GM19023 (cell line): ENCODE data around the gene AGBL4.
A peak's percentile ranks its signal among the peaks of the same experiment; 100 is the strongest.

Experiments used
- ATAC-seq: cut with Tn5 transposase; IDR thresholded peaks from one replicate; pipeline ENCODE4 v1.9.1; 2021; ENCODE audit warnings: mild to moderate bottlenecking, moderate library complexity; ENCODE audit not compliant: unreplicated experiment

AGBL4 gene

DNA sequence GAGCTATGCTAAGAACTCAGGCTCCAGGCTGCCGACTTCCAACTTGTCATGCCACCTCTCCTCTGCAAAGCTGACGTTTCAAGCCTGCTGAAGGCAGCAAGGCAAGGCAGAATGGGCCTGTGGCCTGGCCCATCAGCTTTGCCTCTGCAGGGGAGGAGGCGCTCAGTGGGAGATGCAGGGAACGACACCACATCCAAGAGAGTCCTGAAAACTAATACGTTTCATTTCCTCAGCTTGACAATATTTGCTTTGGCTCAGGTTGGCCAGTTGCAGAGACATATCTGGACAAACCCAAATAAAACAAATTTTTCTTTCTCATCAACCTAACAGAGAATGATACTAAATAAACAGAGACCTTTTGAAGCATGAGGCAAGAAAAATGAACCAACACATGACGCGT is 1282.4 kb downstream of the AGBL4 start:
- ATAC-seq = no peak

DNA sequence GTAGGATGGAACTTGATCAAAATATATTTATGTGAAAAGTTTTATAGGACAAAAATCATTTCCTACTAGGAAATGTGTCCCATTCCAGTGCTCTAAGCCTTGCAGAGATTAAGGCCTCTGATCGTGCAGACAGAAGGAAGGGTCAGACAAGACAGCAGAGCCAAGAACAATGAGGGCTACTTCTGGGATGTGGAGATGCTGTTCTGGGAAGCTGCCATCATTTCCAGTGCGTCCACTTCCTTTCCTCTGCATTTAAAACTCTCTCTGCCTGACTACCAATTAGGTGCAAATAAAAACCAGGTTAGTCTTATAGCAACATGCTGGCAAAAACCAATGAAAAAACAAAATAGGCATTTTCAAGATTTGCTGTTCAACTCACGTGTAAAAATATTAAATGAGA is 1283.1 kb downstream of the AGBL4 start:
- ATAC-seq = no peak

DNA sequence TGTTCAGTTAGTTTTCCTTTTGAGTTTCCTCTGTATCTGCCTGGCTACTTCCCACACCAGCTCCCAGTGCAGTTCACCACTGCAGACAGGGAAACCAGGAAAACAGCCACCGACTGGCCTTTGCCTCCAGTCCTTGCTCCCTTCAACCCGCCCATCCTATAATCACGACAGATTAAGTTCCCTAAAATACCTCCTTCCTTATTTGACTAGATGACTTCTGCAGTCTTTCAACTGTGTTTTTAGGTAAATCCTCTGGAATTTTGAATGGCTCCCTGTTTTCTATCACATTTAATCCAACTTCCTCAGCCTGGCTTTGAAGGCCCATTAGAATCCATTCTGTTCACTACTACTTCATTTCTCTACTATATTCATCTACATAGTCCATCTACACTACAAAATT is 1284.7 kb downstream of the AGBL4 start:
- no peak for ATAC-seq

DNA sequence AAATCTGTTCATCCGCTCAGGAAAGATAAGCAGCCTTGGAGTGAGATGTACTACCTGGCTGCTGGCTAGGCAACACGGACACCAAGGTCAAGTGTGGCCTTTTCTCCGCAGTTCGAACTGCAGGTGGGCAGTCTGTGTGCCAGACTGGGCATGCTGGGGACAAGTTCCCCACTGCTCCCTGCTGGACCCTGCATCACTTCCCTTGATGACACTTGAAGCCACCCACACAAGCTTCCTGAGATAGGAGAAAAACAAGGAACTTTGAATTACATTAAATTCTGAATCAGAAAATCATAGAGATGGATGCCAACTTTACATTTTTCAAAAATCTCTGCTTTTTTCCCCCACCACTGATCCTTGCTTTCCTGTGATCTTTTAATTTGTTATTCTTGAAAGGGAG is 1285.4 kb downstream of the AGBL4 start:
- no peak for ATAC-seq

DNA sequence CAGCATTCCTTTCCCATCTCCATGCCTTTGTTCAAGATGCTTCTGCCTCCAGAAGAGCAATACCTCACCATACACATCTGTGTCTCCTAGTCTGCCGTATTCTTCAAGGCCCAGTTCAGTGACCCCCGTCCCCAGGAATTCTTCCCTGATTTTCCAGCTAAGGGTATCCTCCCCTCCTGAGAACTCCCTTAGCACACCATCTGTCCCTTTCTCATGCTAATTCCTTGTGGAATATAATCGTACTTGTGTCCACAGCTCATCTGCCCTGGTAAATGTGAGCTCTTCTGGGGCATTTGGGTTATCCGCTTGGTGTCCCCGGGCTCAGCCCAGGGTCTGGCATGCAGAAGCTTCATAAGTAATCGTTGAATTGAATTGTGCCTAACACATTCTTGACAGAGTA is 1288.0 kb downstream of the AGBL4 start:
- ATAC-seq = no peak

DNA sequence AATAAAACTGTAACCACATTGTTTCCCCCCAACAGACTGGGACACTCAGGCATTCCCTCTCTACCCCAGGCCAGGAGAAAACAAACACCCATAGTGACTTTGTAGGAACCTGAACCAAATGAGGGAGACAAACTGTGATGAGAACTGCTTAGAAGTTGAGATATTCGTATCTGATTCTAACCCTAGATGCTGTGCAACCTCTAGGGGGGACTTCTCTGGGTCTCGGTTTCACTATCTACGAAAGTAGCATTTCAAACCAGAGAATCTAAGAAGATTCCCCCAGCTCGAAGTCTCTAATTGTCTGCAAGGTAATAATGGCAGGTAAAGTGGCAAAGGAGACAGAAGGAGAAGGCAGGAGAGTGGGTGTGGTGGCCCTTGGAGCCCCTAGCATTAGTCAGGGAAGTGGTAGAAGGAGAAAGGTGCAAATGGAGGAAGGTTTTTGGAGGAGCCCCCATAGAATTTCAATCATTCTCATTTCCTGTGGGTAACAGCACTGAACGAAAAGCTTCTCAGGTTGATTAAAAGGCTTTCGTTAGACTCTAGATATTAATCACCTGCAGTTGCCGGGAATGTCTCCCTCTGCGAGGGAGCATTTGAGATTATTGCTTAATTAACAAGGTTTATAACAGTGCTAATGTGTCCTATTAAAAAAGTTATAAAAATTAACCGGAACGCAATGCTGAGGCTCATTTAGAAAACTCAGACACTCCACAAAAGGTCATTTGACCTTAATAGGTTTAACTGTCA is 1293.4 kb downstream of the AGBL4 start:
- ATAC-seq = peak; percentile 75

DNA sequence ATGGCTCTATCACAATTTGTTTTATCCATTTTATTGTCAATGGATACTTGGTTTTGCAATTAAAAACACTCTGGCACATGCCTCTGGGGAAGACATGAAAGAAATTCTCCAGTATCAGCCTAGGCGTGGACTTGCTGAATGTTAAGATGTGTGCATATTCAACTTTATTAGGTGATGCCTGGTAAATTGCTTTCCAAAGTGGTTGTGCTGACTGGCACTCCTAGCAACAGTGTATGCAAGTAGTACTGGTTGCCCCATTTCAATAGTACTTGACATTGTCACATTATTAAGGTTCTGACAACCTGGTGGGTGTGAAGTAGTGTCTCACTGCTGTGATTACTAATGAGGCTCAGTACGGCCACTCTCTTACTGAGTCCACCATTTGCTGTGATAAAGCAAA is 1295.2 kb downstream of the AGBL4 start:
- no peak for ATAC-seq

DNA sequence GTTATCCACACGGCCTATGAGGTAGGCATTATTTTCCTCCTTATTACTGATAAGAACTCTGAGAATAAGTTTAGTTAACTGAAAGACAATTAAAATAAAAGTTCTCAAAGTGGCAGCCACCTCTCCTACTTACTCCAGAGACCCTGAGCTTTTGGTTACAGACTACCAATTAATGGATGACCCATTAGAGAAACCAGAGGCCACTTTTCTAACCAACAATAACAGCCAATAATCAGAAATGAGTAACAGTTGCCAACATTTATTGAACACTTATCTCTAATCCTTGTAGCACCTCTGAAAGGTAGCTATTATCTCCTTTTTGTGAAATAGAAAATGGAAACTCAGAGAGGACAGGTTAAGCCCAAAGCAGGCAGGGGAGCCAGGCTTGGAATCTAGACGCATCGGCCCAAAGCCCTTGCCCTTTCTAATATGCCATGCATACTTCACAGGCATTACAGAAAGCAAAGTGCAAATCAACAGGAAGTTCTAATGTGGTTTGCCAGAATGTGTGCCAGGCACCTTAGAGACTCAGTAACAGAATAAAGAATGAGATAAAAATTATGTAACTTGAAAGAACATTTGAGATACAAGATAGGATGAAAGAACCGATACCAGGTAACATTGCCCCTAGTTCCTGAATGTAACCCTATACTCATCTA is 1297.1 kb downstream of the AGBL4 start:
- ATAC-seq = no peak

DNA sequence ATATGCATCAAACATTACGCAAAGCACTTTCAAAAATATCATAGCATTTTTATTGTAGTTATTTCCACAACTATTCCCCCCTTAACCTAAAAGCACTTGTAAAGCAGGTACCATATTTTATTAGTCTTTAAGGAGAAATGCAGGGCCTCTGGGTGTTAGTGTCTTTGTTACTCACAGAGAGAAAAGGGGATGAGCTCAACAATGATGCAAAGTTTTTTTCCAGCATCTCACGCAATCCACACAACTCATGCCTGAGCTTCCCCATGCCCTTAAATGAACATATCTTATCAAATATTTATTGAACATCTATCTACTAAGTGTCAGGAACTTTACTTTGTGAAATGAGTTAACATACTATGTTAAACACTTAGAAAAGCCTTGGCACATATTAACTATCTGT is 1297.6 kb downstream of the AGBL4 start:
- no peak for ATAC-seq

DNA sequence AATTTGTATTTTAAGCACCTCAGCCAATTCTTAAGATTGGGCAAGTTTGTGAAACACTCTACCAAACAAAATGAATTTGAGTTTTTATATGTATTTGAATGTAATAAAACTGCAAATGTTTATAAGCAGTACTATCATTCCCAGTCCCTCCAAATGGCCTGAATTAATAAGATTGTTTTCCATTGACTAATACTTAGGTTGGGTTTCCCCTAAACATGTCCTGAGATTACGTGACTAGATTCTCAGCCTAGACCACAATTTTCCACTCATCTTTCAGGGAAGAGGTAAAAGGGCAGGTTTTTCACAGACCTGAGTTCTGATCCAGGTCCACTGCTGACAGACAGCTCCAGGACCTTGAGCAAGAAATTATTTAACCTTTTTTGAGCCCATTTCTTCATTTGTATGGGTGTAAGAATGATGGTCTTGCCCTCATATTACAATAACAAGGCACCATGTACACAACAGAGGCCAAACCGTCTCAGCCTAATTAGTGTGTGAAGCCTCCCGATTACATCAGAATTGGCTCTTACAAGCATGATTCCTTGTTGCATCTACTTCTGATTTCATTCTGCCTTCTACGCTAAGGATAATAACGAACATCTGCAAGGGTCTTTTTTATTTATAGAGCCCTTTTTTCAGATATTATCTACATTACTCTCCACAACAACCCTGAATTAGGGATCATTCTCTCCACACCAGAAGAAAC is 1298.3 kb downstream of the AGBL4 start:
- ATAC-seq = no peak

DNA sequence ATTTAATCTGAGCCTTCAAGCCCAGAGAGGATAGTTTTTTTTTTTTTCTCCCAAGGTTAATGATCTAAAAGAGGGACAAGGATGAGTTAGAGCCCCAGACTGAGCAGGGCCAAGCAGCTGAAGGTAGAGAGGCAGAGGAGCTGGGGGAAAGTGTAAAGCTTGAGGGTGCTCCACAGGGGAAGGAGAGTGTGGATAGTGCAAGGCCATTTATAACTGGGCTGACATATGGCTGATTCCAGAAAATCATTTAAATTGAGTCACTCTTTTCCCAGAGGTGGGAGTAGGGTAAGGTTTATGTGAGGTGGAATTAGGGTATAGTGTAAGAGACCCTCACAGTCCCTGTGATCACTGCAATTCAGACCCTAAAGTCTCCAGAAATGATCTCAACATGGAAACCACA is 1302.8 kb downstream of the AGBL4 start:
- no peak for ATAC-seq

DNA sequence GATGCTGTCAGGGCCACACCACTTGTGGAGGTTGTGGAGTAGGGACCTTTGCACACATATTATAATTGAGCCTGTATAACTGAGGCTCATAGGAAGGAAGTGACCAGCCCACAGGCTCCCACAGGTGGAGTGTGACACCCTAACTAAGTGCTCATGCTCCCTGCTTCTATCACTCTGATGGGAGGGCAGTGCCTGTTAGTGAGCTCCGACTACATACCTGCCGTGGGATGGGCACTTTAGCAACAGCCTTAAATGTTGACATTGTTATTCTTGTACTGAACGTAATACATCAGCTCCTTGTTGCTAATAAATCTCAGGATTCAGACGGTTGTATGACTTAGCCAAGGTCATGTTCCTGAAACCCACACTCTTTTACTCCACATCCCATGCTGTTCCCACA is 1305.0 kb downstream of the AGBL4 start:
- ATAC-seq = no peak

DNA sequence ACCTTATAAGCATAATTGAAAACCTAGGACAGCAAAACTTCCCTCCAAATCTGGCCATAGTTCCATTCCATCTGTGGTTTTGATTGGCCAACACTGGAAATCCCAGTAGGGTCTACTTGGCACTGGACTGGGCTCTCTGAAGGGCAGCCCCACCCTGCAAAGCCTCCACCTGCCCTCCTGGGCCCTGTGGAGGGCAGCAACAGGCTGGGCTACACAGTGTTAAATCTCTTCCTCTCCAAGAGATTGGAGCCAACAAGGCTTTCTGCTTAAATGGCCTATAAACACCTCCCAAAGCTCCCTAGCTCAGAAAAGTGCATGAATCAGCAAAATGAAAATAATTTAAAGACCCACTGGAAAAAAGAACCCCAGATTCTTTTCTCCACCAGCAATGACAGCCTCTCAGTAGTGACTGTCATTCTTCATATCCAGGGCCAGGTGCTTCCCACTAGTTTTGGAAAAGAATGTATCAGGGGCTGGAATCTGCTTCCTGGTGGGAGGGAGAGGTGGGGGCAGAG is 1305.6 kb downstream of the AGBL4 start:
- ATAC-seq = no peak

DNA sequence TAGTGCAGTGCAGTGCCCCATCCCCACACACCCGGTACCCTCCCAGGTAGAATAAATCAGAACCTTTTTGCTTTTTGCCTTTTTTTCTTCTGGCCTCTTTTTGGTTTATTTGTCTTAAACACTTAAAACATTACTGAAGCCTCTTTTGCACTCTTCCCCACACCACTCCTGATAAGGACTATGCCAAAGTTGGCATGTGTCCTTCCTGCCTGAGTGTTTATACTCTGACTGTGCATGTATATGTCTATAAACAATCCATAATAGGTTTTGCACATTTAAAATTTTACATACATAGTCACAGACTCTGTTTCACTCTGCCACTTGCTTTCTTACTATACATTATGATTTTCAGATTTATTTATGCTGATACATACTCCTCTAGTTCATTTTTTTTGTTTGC is 1306.7 kb downstream of the AGBL4 start:
- ATAC-seq = no peak

DNA sequence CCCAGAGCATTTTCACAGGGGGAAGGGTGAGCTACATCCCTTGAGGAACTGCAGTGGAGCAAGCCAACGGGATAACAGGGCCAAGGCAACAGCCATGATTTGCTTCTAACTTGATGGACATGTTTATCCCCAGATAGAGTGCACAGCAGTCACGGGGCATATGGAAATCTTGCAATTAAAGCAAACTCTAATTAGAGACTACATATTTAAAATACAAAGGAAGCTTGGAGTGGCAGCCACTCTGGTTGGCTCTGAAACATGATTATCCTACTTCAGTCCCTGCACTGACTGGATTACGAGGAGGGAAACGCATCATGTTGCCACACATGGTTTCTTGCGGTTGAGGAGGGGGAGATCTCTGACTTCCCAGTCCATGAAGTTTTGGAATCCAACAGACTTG is 1307.8 kb downstream of the AGBL4 start:
- no peak for ATAC-seq

DNA sequence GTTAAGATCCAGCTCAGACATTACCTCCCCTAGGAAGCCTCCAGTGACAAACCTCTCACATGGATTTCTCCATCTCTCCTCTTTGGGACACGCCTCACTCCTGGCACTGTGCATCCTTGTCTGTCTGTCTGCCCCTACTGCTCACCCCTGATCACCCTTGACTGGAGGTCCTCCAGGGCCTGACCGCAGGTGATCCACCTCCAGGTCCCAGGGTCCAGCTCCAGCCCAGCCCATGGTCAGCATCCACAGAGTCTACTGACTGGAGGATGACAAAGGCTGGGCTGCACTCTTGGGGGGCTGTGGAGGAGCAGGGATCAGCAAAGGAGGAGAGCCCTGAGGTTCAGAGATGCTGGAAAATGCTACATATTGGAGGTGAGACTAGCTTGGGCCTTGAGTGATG is 1312.8 kb downstream of the AGBL4 start:
- ATAC-seq = no peak

DNA sequence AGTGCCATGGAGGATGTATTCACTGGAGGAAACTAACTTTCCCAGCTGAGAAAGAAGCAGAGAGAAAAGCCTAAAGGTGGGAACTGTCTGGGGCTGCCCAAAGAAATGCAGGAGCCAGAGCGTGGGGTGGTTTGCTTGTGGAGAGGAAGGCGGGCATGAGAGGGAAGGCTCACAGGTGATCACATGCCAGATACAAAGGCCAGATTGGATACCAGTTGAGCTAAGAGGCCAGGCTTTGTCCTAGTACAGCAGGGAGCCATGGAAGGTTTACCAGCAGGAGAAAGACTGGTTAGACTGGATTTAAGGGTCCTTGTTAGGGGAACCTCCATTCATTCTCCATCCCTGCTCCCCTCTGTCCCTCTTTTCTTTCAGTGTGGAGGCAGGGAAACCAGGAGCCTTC is 1313.4 kb downstream of the AGBL4 start:
- ATAC-seq = no peak

DNA sequence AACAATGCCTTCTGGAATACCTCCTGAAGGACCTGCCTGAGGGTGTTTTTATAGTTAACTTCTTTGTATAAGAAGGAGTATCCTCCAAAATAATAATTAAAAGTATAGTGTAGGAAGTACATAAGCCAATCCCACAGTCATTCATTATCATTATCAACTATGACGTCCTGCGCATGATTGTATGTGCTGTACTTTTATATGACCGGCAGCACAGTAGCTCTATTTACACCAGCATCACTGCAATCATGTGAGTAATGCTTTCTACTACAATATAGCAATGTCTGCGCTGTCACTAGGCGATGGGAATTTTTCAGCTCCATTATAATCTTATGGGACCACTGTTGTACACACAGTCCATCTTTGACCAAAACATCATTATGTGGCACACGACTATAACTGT is 1319.0 kb downstream of the AGBL4 start:
- ATAC-seq = no peak

DNA sequence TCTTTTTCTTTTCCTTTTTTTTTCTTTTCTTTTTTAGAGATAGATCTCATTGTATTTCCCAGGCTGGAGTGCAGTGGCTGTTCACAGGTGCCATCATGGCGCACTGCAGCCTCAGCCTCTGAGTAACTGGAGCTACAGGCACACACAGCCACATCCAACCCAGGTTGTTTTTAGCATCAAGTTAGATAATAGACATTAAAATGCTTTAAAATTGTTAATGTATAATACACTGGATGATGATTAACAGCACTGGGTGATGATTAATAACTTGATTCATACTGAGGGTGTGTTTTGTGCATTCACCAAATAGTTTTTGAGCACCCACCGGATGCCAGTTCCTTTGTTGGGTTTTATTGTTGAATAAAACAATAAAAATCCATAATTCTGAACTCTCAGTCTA is 1322.3 kb downstream of the AGBL4 start:
- ATAC-seq = no peak

DNA sequence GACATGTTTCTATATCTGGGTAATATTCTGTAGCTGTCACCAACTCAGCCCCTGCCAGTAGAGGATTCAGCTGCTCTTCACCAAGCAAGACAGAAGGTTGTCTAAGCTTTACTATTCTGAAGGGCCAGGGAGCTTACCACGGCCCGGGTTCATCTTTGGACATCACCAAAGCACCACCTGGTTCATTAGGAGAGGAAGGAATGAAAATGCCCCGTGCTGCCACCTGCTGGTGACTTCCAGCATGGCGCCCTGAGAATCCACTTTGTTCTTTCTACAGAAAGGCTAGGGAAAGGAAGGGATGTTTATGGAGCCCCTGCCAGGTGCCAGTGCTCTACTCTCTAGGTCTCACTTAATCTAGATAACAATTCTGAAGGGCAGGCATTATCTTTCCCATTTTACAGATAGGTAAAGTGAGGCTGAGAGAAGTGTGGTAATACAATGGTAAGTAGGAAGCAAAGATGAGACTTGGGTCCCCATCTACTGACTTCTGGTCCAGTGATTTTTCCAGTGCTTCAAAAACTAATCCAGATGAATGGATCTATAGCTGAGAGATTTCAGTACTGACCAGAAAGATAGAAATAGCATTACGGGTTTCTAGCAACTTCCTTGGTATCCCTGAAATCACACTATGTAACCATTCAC is 1326.6 kb downstream of the AGBL4 start:
- ATAC-seq = peak; percentile 72

DNA sequence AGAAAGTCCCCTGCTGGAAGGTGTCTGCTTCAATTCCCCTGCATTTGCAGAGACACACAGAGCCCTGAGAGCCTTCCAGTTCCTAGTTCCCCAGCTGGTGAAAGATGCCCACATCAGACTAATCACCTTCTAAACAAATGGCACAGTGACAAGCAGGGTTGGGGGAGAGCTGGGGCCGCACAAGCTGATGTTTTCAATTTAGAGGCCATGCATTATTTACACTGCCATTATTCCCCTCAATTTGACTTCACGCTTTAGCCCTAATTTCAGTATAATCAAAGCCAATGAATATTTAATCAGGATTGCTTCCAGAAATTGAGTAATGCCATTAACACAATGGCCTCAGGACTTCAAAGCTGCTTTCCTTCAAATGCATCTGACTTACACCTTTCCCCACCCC is 1328.6 kb downstream of the AGBL4 start:
- no peak for ATAC-seq
